HepG2 (cell line): ENCODE data around the gene POLDIP3. TPM values are rescaled to one million over a fixed set of nuclear protein-coding genes. Genes with fewer than 3 reads are reported as not detected.

Experiments
- ELF3 ChIP-seq: IDR thresholded peaks from 2 replicates; pipeline ENCODE4 v1.6.1; 2016; ENCODE audit warnings: missing genetic modification reagents, missing compliant biosample characterization
- FOSL1 ChIP-seq: sonication (generic); formaldehyde crosslinking; IDR thresholded peaks from 2 replicates; pipeline ENCODE4 v1.9.0; 2021; ENCODE audit warnings: missing genetic modification reagents, borderline replicate concordance
- GABPA ChIP-seq, 2 experiments: IDR thresholded peaks; 2 replicates each; pipeline ENCODE4 v1.6.1; 2011 to 2016; ENCODE audit warnings: low read depth in 2 of 2, low read length in 1 of 2, missing biosample characterization in 1 of 2, missing genetic modification characterization in 1 of 2
- GZF1 ChIP-seq: sonication (generic); formaldehyde crosslinking; IDR thresholded peaks from 2 replicates; pipeline ENCODE4 v1.5.1; 2020; ENCODE audit warnings: mild to moderate bottlenecking, missing genetic modification reagents
- MLLT10 ChIP-seq: sonication (generic); formaldehyde crosslinking; IDR thresholded peaks from 2 replicates; pipeline ENCODE4 v1.4.0; 2020; ENCODE audit warnings: missing genetic modification reagents
- NCOA1 ChIP-seq: sonication (generic); formaldehyde crosslinking; IDR thresholded peaks from 2 replicates; pipeline ENCODE4 v1.9.0; 2021; ENCODE audit warnings: missing genetic modification reagents
- RFXAP ChIP-seq: sonication (generic); formaldehyde crosslinking; IDR thresholded peaks from 2 replicates; pipeline ENCODE4 v1.4.0; 2020; ENCODE audit warnings: missing genetic modification reagents, borderline replicate concordance
- SALL2 ChIP-seq: sonication (generic); formaldehyde crosslinking; IDR thresholded peaks from 2 replicates; pipeline ENCODE4 v1.8.1; 2023; ENCODE audit warnings: mild to moderate bottlenecking, missing genetic modification reagents, inconsistent platforms
- SNAPC5 ChIP-seq: sonication (generic); formaldehyde crosslinking; IDR thresholded peaks from 2 replicates; pipeline ENCODE4 v1.8.1; 2023; ENCODE audit warnings: mild to moderate bottlenecking, missing genetic modification reagents, borderline replicate concordance
- SOX5 ChIP-seq: IDR thresholded peaks from 2 replicates; pipeline ENCODE4 v1.6.1; 2016; ENCODE audit warnings: borderline replicate concordance
- SP5 ChIP-seq: IDR thresholded peaks from 2 replicates; pipeline ENCODE4 v1.6.1; 2016; ENCODE audit warnings: low read depth, borderline replicate concordance
- TGIF2 ChIP-seq: IDR thresholded peaks from 2 replicates; pipeline ENCODE4 v1.6.1; 2016; ENCODE audit warnings: control low read depth, missing compliant biosample characterization
- ZNF12 ChIP-seq: sonication (generic); formaldehyde crosslinking; IDR thresholded peaks from 2 replicates; pipeline ENCODE4 v1.5.0; 2020; ENCODE audit warnings: missing genetic modification reagents
- ZNF232 ChIP-seq: sonication (generic); formaldehyde crosslinking; IDR thresholded peaks from 2 replicates; pipeline ENCODE4 v1.4.0; 2020; ENCODE audit warnings: missing genetic modification reagents, borderline replicate concordance
- ZNF354B ChIP-seq: sonication (generic); formaldehyde crosslinking; IDR thresholded peaks from 2 replicates; pipeline ENCODE4 v1.8.0; 2022; ENCODE audit warnings: mild to moderate bottlenecking, missing genetic modification reagents
- ZNF382 ChIP-seq: sonication (generic); formaldehyde crosslinking; IDR thresholded peaks from 2 replicates; pipeline ENCODE4 v1.5.0; 2020; ENCODE audit warnings: missing genetic modification reagents, mild to moderate bottlenecking, borderline replicate concordance
- ZNF552 ChIP-seq: sonication (generic); formaldehyde crosslinking; IDR thresholded peaks from 2 replicates; pipeline ENCODE4 v1.9.0; 2022; ENCODE audit warnings: missing genetic modification reagents, mild to moderate bottlenecking, borderline replicate concordance
- ZNF652 ChIP-seq: IDR thresholded peaks from 2 replicates; pipeline ENCODE4 v1.6.1; 2016; ENCODE audit warnings: low read depth, borderline replicate concordance
- ZSCAN22 ChIP-seq: sonication (generic); formaldehyde crosslinking; IDR thresholded peaks from 2 replicates; pipeline ENCODE4 v1.4.0; 2020; ENCODE audit warnings: mild to moderate bottlenecking, missing genetic modification reagents
- ZUFSP ChIP-seq: sonication (generic); formaldehyde crosslinking; IDR thresholded peaks from 2 replicates; pipeline ENCODE4 v1.9.0; 2021; ENCODE audit warnings: missing genetic modification reagents, mild to moderate bottlenecking, borderline replicate concordance
- polyA plus RNA-seq, 8 experiments: library from polyadenylated mRNA; depleted of rRNA in 3 of 8; stranded (reverse) in 7 of 8; unstranded in 1 of 8; fragments of >200 nt; fragmentation: Illumina TruSeq in 4 of 8; extraction: Trizol in 4 of 8; gene quantifications; 2 replicates each; pipeline versions ENCODE4 v1.2.1 to v1.2.3, GENCODE V29; 2011 to 2016; ENCODE audit warnings: low read depth in 4 of 8, missing spikeins in 1 of 8, mixed read lengths in 1 of 8; ENCODE audit not compliant: insufficient read depth in 1 of 8
- total RNA-seq, 5 experiments: library from RNA; depleted of rRNA; stranded (reverse); fragments of >200 nt; fragmentation: Illumina TruSeq; extraction: Trizol; gene quantifications; 2 replicates each; pipeline ENCODE4 v1.2.3, GENCODE V29; 2016; ENCODE audit warnings: low read depth in 1 of 5
- TF ChIP-seq, protein P1 (sequence below): sonication (generic); formaldehyde crosslinking; IDR thresholded peaks from 2 replicates; pipeline ENCODE4 v1.5.0; 2020; ENCODE audit warnings: missing genetic modification reagents
- TF ChIP-seq, protein P2 (sequence below): sonication (generic); formaldehyde crosslinking; IDR thresholded peaks from 2 replicates; pipeline ENCODE4 v1.8.0; 2022; ENCODE audit warnings: mild to moderate bottlenecking, missing genetic modification reagents, moderate library complexity
- TF ChIP-seq, protein P3 (sequence below): sonication (generic); formaldehyde crosslinking; IDR thresholded peaks from 2 replicates; pipeline ENCODE4 v1.8.0; 2023; ENCODE audit warnings: mild to moderate bottlenecking, missing genetic modification reagents

The POLDIP3 gene
- total and polyA plus RNA-seq, 2 of the 13 experiments (the other 11 are each of a cell fraction or from before 2014, with no cell fraction given) = 45.8 to 47.4 TPM

- TF ChIP-seq ZNF354B (CRISPR knock-in tag) = no peak
- TF ChIP-seq ZNF232 = peak; percentile 62; the same call in 1 of the 2 replicates
- no peak for TF ChIP-seq ZUFSP (CRISPR knock-in tag)
- TF ChIP-seq GZF1 (CRISPR knock-in tag) = 0 out of 2 replicates have a peak, but pooled peaks have one; percentile 49
- TF ChIP-seq, protein P1, sequence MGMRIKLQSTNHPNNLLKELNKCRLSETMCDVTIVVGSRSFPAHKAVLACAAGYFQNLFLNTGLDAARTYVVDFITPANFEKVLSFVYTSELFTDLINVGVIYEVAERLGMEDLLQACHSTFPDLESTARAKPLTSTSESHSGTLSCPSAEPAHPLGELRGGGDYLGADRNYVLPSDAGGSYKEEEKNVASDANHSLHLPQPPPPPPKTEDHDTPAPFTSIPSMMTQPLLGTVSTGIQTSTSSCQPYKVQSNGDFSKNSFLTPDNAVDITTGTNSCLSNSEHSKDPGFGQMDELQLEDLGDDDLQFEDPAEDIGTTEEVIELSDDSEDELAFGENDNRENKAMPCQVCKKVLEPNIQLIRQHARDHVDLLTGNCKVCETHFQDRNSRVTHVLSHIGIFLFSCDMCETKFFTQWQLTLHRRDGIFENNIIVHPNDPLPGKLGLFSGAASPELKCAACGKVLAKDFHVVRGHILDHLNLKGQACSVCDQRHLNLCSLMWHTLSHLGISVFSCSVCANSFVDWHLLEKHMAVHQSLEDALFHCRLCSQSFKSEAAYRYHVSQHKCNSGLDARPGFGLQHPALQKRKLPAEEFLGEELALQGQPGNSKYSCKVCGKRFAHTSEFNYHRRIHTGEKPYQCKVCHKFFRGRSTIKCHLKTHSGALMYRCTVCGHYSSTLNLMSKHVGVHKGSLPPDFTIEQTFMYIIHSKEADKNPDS (CRISPR knock-in tag) = 0 out of 2 replicates have a peak, but pooled peaks have one; percentile 43
- TF ChIP-seq SNAPC5 = peak; percentile 70; the same call in 1 of the 2 replicates
- peak; percentile 78 for TF ChIP-seq SALL2 (CRISPR knock-in tag)
- peak; percentile 96 for TF ChIP-seq TGIF2 (CRISPR knock-in tag)
- peak; percentile 42; the same call in 1 of the 2 replicates for TF ChIP-seq SP5 (CRISPR knock-in tag)
- TF ChIP-seq, protein P2, sequence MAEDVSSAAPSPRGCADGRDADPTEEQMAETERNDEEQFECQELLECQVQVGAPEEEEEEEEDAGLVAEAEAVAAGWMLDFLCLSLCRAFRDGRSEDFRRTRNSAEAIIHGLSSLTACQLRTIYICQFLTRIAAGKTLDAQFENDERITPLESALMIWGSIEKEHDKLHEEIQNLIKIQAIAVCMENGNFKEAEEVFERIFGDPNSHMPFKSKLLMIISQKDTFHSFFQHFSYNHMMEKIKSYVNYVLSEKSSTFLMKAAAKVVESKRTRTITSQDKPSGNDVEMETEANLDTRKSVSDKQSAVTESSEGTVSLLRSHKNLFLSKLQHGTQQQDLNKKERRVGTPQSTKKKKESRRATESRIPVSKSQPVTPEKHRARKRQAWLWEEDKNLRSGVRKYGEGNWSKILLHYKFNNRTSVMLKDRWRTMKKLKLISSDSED (CRISPR knock-in tag) = no peak
- no peak for TF ChIP-seq ZNF382 (CRISPR knock-in tag)
- no peak for TF ChIP-seq GABPA (IDR thresholded peaks at IDR 0.05; ENCODE audit: low read depth, low read length)
- TF ChIP-seq GABPA (CRISPR knock-in tag; IDR thresholded peaks at IDR 0.05; ENCODE audit: low read depth) = peak; percentile 80
- TF ChIP-seq SOX5 (CRISPR knock-in tag) = peak; percentile 74
- TF ChIP-seq ZNF652 = no peak; the same call in 1 of the 2 replicates
- TF ChIP-seq, protein P3, sequence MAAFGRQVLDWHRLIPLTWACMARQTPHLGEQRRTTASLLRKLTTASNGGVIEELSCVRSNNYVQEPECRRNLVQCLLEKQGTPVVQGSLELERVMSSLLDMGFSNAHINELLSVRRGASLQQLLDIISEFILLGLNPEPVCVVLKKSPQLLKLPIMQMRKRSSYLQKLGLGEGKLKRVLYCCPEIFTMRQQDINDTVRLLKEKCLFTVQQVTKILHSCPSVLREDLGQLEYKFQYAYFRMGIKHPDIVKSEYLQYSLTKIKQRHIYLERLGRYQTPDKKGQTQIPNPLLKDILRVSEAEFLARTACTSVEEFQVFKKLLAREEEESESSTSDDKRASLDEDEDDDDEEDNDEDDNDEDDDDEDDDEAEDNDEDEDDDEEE (CRISPR knock-in tag) = no peak; the same call in 1 of the 2 replicates
- no peak for TF ChIP-seq MLLT10
- TF ChIP-seq RFXAP (CRISPR knock-in tag) = 0 out of 2 replicates have a peak, but pooled peaks have one; percentile 62
- peak; percentile 76; the same call in 1 of the 2 replicates for TF ChIP-seq NCOA1
- peak; percentile 77 for TF ChIP-seq ELF3 (CRISPR knock-in tag)
- TF ChIP-seq ZNF12 (CRISPR knock-in tag) = no peak; the same call in 1 of the 2 replicates
- TF ChIP-seq ZNF552 (CRISPR knock-in tag) = peak; percentile 59
- TF ChIP-seq ZSCAN22 = no peak
- TF ChIP-seq FOSL1 (CRISPR knock-in tag) = no peak
These were observed 33.9 kb upstream of the POLDIP3 start (continued) for GRCh38 chr22:42648368-42649245.
